Cortex of kidney (tissue), 1 donor: ENCODE results near the gene ABHD17A.

Experiments
- DNase-seq: peaks from one replicate; lab custom pipeline; 2025; lab: John Stamatoyannopoulos, UW

ABHD17A gene

GRCh38 chr19:1864480-1865171 is 20.7 kb downstream of the ABHD17A start:
- DNase-seq: no peak

GRCh38 chr19:1863638-1864479 is 21.4 kb downstream of the ABHD17A start:
- no peak for DNase-seq

GRCh38 chr19:1863328-1863637 is 22.0 kb downstream of the ABHD17A start, which contains the start of gene KLF16:
TSS of gene KLF16 (minus strand) at chr19:1863579. CDS start at chr19:1863497, 82 bp downstream.
- no peak for DNase-seq

- DNase-seq: no peak
Measured at GRCh38 chr19:1862424-1863327, 22.6 kb downstream of the ABHD17A start.

GRCh38 chr19:1862068-1862423 is 23.2 kb downstream of the ABHD17A start:
- no peak for DNase-seq

GRCh38 chr19:1861599-1862031 is 23.7 kb downstream of the ABHD17A start:
- DNase-seq: no peak

GRCh38 chr19:1860821-1861598 is 24.3 kb downstream of the ABHD17A start:
- no peak for DNase-seq

GRCh38 chr19:1860042-1860775 is 25.1 kb downstream of the ABHD17A start:
- no peak for DNase-seq

- DNase-seq: no peak
Measured at GRCh38 chr19:1859331-1859781, 25.9 kb downstream of the ABHD17A start.

- no peak for DNase-seq
Measured at GRCh38 chr19:1858412-1859081, 26.7 kb downstream of the ABHD17A start.

- no peak for DNase-seq
Measured at GRCh38 chr19:1857648-1858326, 27.5 kb downstream of the ABHD17A start.

- no peak for DNase-seq
Measured at GRCh38 chr19:1856698-1857603, 28.3 kb downstream of the ABHD17A start.

- no peak for DNase-seq
Measured at GRCh38 chr19:1856345-1856697, 29.0 kb downstream of the ABHD17A start.

GRCh38 chr19:1855828-1856255 is 29.5 kb downstream of the ABHD17A start:
- DNase-seq: no peak

- DNase-seq: no peak
Measured at GRCh38 chr19:1855040-1855827, 30.1 kb downstream of the ABHD17A start.

GRCh38 chr19:1854542-1855039 is 30.7 kb downstream of the ABHD17A start:
- no peak for DNase-seq

- DNase-seq: no peak
Measured at GRCh38 chr19:1854039-1854541, 31.2 kb downstream of the ABHD17A start.
